A549 (cell line): ENCODE results near the gene SDS. TPM values are rescaled to one million over a fixed set of nuclear protein-coding genes. Genes with fewer than 3 reads are reported as not detected.

Experiments
- ATAC-seq, 2 experiments: fragments of 200-7000 bp in 1 of 2; fragments of >200 bp in 1 of 2; cut with Nextera tagmentation in 1 of 2; cut with Tn5 transposase in 1 of 2; 3 replicates each; pipeline versions ENCODE4 v1.8.0 to v1.9.1; 2018 to 2020; ENCODE audit warnings: mild to moderate bottlenecking in 1 of 2, moderate library complexity in 1 of 2
- CTCF ChIA-PET: fragments of 300-600 bp; sonication (Branson Sonifier 250); formaldehyde crosslinking; extraction: SDS; loops from one replicate; lab custom pipeline; 2021; ENCODE audit warnings: antibody characterized with exemption, inconsistent platforms; lab: Yijun Ruan, JAX
- POLR2A ChIA-PET: fragments of 350-600 bp; formaldehyde crosslinking; extraction: SDS; loops from one replicate; lab custom pipeline; 2021; ENCODE audit warnings: antibody characterized with exemption, inconsistent platforms; lab: Yijun Ruan, JAX
- DNase-seq, 2 experiments: peaks; one replicate each; pipeline versions ENCODE4 v3.0.0 to v3.0.0-alpha.2; 2011 to 2016; ENCODE audit warnings: low read depth in 1 of 2, low spot score in 1 of 2
- FAIRE-seq: peaks from 2 replicates; lab custom pipeline; 2011; peaks lifted over from hg19 to GRCh38; lab: Jason Lieb, UNC
- H3K27ac ChIP-seq, 2 experiments: fragments of >200 bp; sonication (Bioruptor Twin); formaldehyde crosslinking; 3 replicates each; pipeline ENCODE4 v1.5.1; 2016 to 2017
- H3K4me1 ChIP-seq: fragments of >200 bp; sonication (Bioruptor Twin); formaldehyde crosslinking; 3 replicates; pipeline ENCODE4 v1.6.1; 2016
- H3K4me2 ChIP-seq: fragments of >200 bp; sonication (Bioruptor Twin); formaldehyde crosslinking; 3 replicates; pipeline ENCODE4 v1.6.1; 2016
- H3K4me3 ChIP-seq: fragments of >200 bp; sonication (Bioruptor Twin); formaldehyde crosslinking; 3 replicates; pipeline ENCODE4 v1.5.1; 2016
- H3K9me3 ChIP-seq: fragments of >200 bp; sonication (Bioruptor Twin); formaldehyde crosslinking; 3 replicates; pipeline ENCODE4 v1.6.1; 2016
- BHLHE40 ChIP-seq: IDR thresholded peaks from 2 replicates; pipeline ENCODE4 v1.6.1; 2012; ENCODE audit warnings: low read depth, low read length, inconsistent platforms
- CBX2 ChIP-seq: fragments of 200-600 bp; sonication (generic); IDR thresholded peaks from 2 replicates; pipeline ENCODE4 v1.6.1; 2016; ENCODE audit warnings: low read depth, mild to moderate bottlenecking, borderline replicate concordance
- CEBPB ChIP-seq, 2 experiments: fragments of >200 bp in 1 of 2; sonication (Bioruptor Twin) in 1 of 2; formaldehyde crosslinking in 1 of 2; IDR thresholded peaks; 2 replicates each; pipeline ENCODE4 v1.6.1; 2012 to 2016
- CHD2 ChIP-seq: fragments of 150-350 bp; IDR thresholded peaks from 2 replicates; pipeline ENCODE4 v1.6.1; 2014; ENCODE audit warnings: low read length; ENCODE audit not compliant: partially characterized antibody
- EHF ChIP-seq: fragments of 250-450 bp; sonication (Bioruptor Pico); IDR thresholded peaks from 2 replicates; pipeline ENCODE4 v1.5.0; 2020; ENCODE audit warnings: mild to moderate bottlenecking
- EHMT2 ChIP-seq: fragments of 200-600 bp; sonication (generic); IDR thresholded peaks from 2 replicates; pipeline ENCODE4 v1.6.1; 2016; ENCODE audit warnings: antibody characterized with exemption, low read depth, mild to moderate bottlenecking, moderate library complexity
- EP300 ChIP-seq, 2 experiments: fragments of >200 bp; sonication (Bioruptor Twin); formaldehyde crosslinking; IDR thresholded peaks; 2 replicates in 1 of 2; 3 replicates in 1 of 2; pipeline ENCODE4 v1.6.1; 2016 to 2017
- FOSL2 ChIP-seq, 2 experiments: fragments of 450-650 bp in 1 of 2; fragments of >200 bp in 1 of 2; sonication (Bioruptor Twin) in 1 of 2; formaldehyde crosslinking; IDR thresholded peaks; 2 replicates each; pipeline versions ENCODE4 v1.5.0 to v1.6.1; 2016 to 2020; ENCODE audit warnings: mild to moderate bottlenecking in 1 of 2, moderate library complexity in 1 of 2
- HOXB13 ChIP-seq: fragments of 250-450 bp; sonication (Bioruptor Pico); IDR thresholded peaks from 2 replicates; pipeline ENCODE4 v1.5.0; 2020; ENCODE audit warnings: low read depth, mild to moderate bottlenecking, moderate library complexity
- MAFK ChIP-seq: fragments of 450-650 bp; IDR thresholded peaks from 2 replicates; pipeline ENCODE4 v1.6.1; 2014; ENCODE audit not compliant: partially characterized antibody
- MAZ ChIP-seq: fragments of 150-350 bp; IDR thresholded peaks from 2 replicates; pipeline ENCODE4 v1.6.1; 2014; ENCODE audit warnings: antibody characterized with exemption, low read depth, low read length, borderline replicate concordance
- PHF8 ChIP-seq: fragments of 200-600 bp; sonication (generic); IDR thresholded peaks from 2 replicates; pipeline ENCODE4 v1.6.1; 2016; ENCODE audit warnings: low read depth, mild to moderate bottlenecking, antibody characterized with exemption, moderate library complexity, borderline replicate concordance
- RFX5 ChIP-seq: fragments of 450-650 bp; IDR thresholded peaks from 2 replicates; pipeline ENCODE4 v1.7.1; 2014; ENCODE audit warnings: antibody characterized with exemption, mild to moderate bottlenecking, moderate library complexity
- SREBF2 ChIP-seq: fragments of 450-650 bp; IDR thresholded peaks from 2 replicates; pipeline ENCODE4 v1.6.1; 2014; ENCODE audit warnings: mild to moderate bottlenecking, moderate library complexity
- TP53 ChIP-seq: fragments of 250-450 bp; sonication (Bioruptor Pico); IDR thresholded peaks from 2 replicates; pipeline ENCODE4 v1.5.0; 2021; ENCODE audit warnings: mild to moderate bottlenecking, moderate library complexity
- ZC3H11A ChIP-seq: fragments of 450-650 bp; IDR thresholded peaks from 2 replicates; pipeline ENCODE4 v1.6.1; 2014; ENCODE audit warnings: antibody characterized with exemption, mild to moderate bottlenecking
- WGBS: methylation state at CpG from one replicate; pipeline ENCODE4 v1.1.6; 2017; ENCODE audit errors: missing lambda C conversion rate; 5-methylcytosine and 5-hydroxymethylcytosine counted together
- polyA plus RNA-seq, 4 experiments: library from polyadenylated mRNA; depleted of rRNA in 3 of 4; stranded (reverse); fragments of >200 nt; fragmentation: RNase III in 1 of 4; extraction: RNeasy Plus Mini Kit Qiagen cat#74134 plus additional on column Dnase treatment in 1 of 4; gene quantifications; 2 replicates in 3 of 4; 3 replicates in 1 of 4; pipeline ENCODE4 v1.2.3, GENCODE V29; 2011 to 2017
- TF ChIP-seq, protein P1 (sequence below): IDR thresholded peaks from 2 replicates; pipeline ENCODE4 v1.6.1; 2012
- TF ChIP-seq, protein P2 (sequence below): fragments of 200-600 bp; sonication (generic); IDR thresholded peaks from 2 replicates; pipeline ENCODE4 v1.6.1; 2016; ENCODE audit warnings: antibody characterized with exemption, mild to moderate bottlenecking, moderate library complexity
- TF ChIP-seq, protein P3 (sequence below): IDR thresholded peaks from 2 replicates; pipeline ENCODE4 v1.6.1; 2012
- TF ChIP-seq, protein P4 (sequence below): fragments of 250-450 bp; sonication (Bioruptor Pico); IDR thresholded peaks from 2 replicates; pipeline ENCODE4 v1.5.0; 2021; ENCODE audit warnings: mild to moderate bottlenecking, moderate library complexity, borderline replicate concordance

Gene SDS
- polyA plus RNA-seq, 2 of the 4 experiments (the other 2 are of a cell fraction) = 3.9 to 7.3 TPM

DNA sequence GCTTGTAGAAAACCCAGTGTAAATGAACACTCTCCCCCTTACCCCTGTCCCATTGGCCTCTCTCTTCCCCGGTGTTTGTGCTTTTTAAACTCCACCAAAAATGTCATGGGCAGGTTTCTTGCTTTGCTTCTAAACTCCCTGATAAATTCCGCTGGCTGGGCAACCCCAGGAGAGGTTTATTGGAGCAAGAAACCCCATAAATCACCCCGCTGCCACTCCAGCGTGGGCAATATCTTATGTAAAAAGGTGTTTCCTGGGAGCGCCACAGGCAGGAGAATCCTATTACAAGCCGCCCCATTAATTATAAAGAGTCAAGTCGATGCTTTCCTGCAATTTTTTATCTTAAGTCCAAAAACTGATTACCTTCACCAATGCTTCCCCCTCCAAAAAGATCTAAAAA lies 45.2 kb upstream of the SDS start:
- ATAC-seq = no peak
- POLR2A ChIA-PET = no interaction called here

DNA sequence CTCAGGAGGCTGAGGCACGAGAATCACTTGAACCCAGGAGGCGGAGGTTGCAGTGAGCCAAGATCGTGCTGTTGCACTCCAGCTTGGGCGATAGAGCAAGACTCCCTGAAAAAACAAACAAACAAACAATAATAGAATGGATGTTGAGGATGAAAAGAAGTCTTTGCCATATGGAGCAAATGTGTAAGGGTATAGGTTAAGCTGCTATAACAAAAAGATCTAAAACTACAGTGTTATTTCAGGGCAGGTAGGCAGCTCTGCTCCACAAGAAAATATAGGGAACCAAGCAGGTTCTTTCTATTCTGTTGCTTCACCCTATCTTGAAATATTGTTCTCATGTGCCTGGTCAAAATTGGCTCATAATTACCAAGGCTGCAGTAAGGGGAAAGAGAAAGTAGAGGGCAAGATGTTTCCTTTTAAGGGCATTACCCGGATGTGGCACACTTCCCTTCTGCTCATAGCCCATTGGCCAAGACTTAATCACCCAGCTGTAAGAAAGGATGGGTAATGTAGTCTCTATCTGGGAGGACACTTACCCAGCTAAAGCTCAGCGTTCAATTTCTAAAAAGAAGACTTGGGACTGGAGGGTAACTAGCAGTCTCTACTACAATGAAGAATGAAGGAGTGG lies 42.0 kb upstream of the SDS start:
- TF ChIP-seq, protein P1, sequence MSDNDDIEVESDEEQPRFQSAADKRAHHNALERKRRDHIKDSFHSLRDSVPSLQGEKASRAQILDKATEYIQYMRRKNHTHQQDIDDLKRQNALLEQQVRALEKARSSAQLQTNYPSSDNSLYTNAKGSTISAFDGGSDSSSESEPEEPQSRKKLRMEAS = no peak
- TF ChIP-seq EHF (CRISPR knock-in tag) = no peak
- no peak for TF ChIP-seq HOXB13 (CRISPR knock-in tag)
- TF ChIP-seq TP53 (CRISPR knock-in tag) = no peak
- no peak for TF ChIP-seq EP300 (IDR thresholded peaks at IDR 0.05)
- no peak for TF ChIP-seq PHF8
- TF ChIP-seq CHD2 = no peak
- TF ChIP-seq, protein P2, sequence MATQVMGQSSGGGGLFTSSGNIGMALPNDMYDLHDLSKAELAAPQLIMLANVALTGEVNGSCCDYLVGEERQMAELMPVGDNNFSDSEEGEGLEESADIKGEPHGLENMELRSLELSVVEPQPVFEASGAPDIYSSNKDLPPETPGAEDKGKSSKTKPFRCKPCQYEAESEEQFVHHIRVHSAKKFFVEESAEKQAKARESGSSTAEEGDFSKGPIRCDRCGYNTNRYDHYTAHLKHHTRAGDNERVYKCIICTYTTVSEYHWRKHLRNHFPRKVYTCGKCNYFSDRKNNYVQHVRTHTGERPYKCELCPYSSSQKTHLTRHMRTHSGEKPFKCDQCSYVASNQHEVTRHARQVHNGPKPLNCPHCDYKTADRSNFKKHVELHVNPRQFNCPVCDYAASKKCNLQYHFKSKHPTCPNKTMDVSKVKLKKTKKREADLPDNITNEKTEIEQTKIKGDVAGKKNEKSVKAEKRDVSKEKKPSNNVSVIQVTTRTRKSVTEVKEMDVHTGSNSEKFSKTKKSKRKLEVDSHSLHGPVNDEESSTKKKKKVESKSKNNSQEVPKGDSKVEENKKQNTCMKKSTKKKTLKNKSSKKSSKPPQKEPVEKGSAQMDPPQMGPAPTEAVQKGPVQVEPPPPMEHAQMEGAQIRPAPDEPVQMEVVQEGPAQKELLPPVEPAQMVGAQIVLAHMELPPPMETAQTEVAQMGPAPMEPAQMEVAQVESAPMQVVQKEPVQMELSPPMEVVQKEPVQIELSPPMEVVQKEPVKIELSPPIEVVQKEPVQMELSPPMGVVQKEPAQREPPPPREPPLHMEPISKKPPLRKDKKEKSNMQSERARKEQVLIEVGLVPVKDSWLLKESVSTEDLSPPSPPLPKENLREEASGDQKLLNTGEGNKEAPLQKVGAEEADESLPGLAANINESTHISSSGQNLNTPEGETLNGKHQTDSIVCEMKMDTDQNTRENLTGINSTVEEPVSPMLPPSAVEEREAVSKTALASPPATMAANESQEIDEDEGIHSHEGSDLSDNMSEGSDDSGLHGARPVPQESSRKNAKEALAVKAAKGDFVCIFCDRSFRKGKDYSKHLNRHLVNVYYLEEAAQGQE = no peak
- TF ChIP-seq, protein P3, sequence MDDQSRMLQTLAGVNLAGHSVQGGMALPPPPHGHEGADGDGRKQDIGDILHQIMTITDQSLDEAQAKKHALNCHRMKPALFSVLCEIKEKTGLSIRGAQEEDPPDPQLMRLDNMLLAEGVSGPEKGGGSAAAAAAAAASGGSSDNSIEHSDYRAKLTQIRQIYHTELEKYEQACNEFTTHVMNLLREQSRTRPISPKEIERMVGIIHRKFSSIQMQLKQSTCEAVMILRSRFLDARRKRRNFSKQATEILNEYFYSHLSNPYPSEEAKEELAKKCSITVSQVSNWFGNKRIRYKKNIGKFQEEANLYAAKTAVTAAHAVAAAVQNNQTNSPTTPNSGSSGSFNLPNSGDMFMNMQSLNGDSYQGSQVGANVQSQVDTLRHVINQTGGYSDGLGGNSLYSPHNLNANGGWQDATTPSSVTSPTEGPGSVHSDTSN = no peak
- TF ChIP-seq, protein P4, sequence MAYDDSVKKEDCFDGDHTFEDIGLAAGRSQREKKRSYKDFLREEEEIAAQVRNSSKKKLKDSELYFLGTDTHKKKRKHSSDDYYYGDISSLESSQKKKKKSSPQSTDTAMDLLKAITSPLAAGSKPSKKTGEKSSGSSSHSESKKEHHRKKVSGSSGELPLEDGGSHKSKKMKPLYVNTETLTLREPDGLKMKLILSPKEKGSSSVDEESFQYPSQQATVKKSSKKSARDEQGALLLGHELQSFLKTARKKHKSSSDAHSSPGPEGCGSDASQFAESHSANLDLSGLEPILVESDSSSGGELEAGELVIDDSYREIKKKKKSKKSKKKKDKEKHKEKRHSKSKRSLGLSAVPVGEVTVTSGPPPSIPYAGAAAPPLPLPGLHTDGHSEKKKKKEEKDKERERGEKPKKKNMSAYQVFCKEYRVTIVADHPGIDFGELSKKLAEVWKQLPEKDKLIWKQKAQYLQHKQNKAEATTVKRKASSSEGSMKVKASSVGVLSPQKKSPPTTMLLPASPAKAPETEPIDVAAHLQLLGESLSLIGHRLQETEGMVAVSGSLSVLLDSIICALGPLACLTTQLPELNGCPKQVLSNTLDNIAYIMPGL = no peak
- TF ChIP-seq FOSL2 (IDR thresholded peaks at IDR 0.05) = no peak
- no peak for TF ChIP-seq FOSL2 (CRISPR knock-in tag; IDR thresholded peaks at IDR 0.05)
- TF ChIP-seq BHLHE40 = no peak
- no peak for TF ChIP-seq RFX5
- no peak for TF ChIP-seq ZC3H11A
- H3K27ac ChIP-seq = no peak overlapping the region
- no peaks in the 10 kb centered on the region for H3K9me3 ChIP-seq
- DNase-seq (no peak), ATAC-seq (peak; percentile 39 to 44; a peak in 2 of 6 replicates), FAIRE-seq (no peak)
- CTCF ChIA-PET = interaction anchor here (0.6 to 1.9 kb wide), 6 partner anchors 11 to 466 kb away, joined by 3 to 11 read pairs (median 4); no protein-coding TSS in a partner anchor
- H3K4me1 ChIP-seq = no peaks in the 10 kb centered on the region
- no peak overlapping the region for H3K4me2 ChIP-seq
- H3K4me3 ChIP-seq = no peak overlapping the region
- POLR2A ChIA-PET = no interaction called here
- 32% methylated on average over 6 of the region's 6 CpGs for WGBS

More for the DNA sequence above, 45.2 kb upstream of the SDS start:
- Histone ChIP-seq H3K4me1 (no peaks in the 10 kb centered on the region), H3K4me2 (no peak overlapping the region), H3K27ac (no peak overlapping the region), H3K9me3 (no peaks in the 10 kb centered on the region), H3K4me3 (no peak overlapping the region)
- no peak for DNase-seq
- FAIRE-seq = no peak
- CTCF ChIA-PET = no interaction called here
- TF ChIP-seq CEBPB (IDR thresholded peaks at IDR 0.05) (no peak), EHMT2 (no peak), MAZ (no peak), MAFK (no peak), CBX2 (no peak), SREBF2 (no peak)
- WGBS = 27% methylated on average over 7 of the region's 7 CpGs
